ENCODE results near the gene TPO. TPM values are rescaled to one million over a fixed set of nuclear protein-coding genes. Genes with fewer than 3 reads are reported as not detected.
A peak's percentile ranks its signal among the peaks of the same experiment; 100 is the strongest.

Gene TPO
- total RNA-seq, 1 experiment from 2014 or later: not detected

DNA sequence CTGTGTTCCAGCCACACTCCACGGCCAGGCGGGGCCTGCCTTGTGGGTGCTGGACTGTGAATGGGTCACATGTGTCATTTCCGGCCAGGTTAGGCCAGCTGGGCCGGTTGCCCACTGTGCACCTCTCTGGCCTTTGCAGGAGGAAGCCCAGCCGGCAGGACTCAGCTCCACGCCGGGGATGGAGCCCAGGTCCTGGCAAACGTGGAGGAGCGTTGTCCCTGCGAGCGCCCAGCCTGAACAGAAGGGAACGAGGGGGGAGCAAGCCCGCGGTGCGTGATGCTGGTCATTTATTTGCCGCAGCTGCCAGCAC is 178.2 kb downstream of the TPO start:
- Histone ChIP-seq H3K4me1 (ENCODE audit: control insufficient read depth, insufficient read depth, low read length) (peaks cover 48% of the 10 kb centered on the region), H3K9me3 (ENCODE audit: control insufficient read depth, insufficient read depth, low read depth, low read length) (no peaks in the 10 kb centered on the region), H3K27ac (ENCODE audit: low read length) (peak overlapping the region; percentile 94), H3K36me3 (ENCODE audit: control insufficient read depth, insufficient read depth, low read length) (no peaks in the 10 kb centered on the region), H3K27me3 (ENCODE audit: control insufficient read depth, insufficient read depth, low read length) (no peaks in the 10 kb centered on the region), H3K4me3 (ENCODE audit: low read depth in 2 of 2, low read length in 2 of 2) (no peak overlapping the region)
- DNase-seq (ENCODE audit: low read depth, low spot score) (no peak), ATAC-seq (no peak)
- in situ Hi-C loops (cut with HindIII; ENCODE audit: low pct_unique_long_range_greater_than_20kb, low sequenced_read_pairs) (no loop called here), intact Hi-C loops (cut with micrococcal nuclease; ENCODE audit: unreplicated experiment) (no loop called here)
- POLR2A ChIA-PET: no interaction called here
- no TSS peak for BruUV-seq (replicated peaks)
- CTCF ChIA-PET: no interaction called here
- TF ChIP-seq, protein P1, sequence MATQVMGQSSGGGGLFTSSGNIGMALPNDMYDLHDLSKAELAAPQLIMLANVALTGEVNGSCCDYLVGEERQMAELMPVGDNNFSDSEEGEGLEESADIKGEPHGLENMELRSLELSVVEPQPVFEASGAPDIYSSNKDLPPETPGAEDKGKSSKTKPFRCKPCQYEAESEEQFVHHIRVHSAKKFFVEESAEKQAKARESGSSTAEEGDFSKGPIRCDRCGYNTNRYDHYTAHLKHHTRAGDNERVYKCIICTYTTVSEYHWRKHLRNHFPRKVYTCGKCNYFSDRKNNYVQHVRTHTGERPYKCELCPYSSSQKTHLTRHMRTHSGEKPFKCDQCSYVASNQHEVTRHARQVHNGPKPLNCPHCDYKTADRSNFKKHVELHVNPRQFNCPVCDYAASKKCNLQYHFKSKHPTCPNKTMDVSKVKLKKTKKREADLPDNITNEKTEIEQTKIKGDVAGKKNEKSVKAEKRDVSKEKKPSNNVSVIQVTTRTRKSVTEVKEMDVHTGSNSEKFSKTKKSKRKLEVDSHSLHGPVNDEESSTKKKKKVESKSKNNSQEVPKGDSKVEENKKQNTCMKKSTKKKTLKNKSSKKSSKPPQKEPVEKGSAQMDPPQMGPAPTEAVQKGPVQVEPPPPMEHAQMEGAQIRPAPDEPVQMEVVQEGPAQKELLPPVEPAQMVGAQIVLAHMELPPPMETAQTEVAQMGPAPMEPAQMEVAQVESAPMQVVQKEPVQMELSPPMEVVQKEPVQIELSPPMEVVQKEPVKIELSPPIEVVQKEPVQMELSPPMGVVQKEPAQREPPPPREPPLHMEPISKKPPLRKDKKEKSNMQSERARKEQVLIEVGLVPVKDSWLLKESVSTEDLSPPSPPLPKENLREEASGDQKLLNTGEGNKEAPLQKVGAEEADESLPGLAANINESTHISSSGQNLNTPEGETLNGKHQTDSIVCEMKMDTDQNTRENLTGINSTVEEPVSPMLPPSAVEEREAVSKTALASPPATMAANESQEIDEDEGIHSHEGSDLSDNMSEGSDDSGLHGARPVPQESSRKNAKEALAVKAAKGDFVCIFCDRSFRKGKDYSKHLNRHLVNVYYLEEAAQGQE (IDR thresholded peaks at IDR 0.05; ENCODE audit: insufficient read depth in 1 of 2, low read depth in 2 of 2, low read length in 1 of 2): no peak
- no peak for TF ChIP-seq POLR2AphosphoS5 (IDR thresholded peaks at IDR 0.05; ENCODE audit: low read depth, low read length)
- TF ChIP-seq SIN3A (IDR thresholded peaks at IDR 0.05; ENCODE audit: borderline replicate concordance, insufficient read depth, low read depth, low read length): no peak
- TF ChIP-seq TCF7L2 (IDR thresholded peaks at IDR 0.05; ENCODE audit: low read depth, low read length): no peak
- TF ChIP-seq, protein P2, sequence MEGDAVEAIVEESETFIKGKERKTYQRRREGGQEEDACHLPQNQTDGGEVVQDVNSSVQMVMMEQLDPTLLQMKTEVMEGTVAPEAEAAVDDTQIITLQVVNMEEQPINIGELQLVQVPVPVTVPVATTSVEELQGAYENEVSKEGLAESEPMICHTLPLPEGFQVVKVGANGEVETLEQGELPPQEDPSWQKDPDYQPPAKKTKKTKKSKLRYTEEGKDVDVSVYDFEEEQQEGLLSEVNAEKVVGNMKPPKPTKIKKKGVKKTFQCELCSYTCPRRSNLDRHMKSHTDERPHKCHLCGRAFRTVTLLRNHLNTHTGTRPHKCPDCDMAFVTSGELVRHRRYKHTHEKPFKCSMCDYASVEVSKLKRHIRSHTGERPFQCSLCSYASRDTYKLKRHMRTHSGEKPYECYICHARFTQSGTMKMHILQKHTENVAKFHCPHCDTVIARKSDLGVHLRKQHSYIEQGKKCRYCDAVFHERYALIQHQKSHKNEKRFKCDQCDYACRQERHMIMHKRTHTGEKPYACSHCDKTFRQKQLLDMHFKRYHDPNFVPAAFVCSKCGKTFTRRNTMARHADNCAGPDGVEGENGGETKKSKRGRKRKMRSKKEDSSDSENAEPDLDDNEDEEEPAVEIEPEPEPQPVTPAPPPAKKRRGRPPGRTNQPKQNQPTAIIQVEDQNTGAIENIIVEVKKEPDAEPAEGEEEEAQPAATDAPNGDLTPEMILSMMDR (IDR thresholded peaks at IDR 0.05): no peak

All from Panc1 (cell line).